HG02763 (cell line): Measurements from ENCODE around the gene ANGEL1.
A peak's percentile ranks its signal among the peaks of the same experiment; 100 is the strongest.

Experiments used
- ATAC-seq: cut with Tn5 transposase; IDR thresholded peaks from one replicate; pipeline ENCODE4 v1.9.1; 2021; ENCODE audit warnings: mild to moderate bottlenecking, moderate library complexity; ENCODE audit not compliant: unreplicated experiment

Gene ANGEL1

GRCh38 chr14:76767681-76768656, 44.7 kb downstream of the ANGEL1 start:
- peak; percentile 64 for ATAC-seq

DNA sequence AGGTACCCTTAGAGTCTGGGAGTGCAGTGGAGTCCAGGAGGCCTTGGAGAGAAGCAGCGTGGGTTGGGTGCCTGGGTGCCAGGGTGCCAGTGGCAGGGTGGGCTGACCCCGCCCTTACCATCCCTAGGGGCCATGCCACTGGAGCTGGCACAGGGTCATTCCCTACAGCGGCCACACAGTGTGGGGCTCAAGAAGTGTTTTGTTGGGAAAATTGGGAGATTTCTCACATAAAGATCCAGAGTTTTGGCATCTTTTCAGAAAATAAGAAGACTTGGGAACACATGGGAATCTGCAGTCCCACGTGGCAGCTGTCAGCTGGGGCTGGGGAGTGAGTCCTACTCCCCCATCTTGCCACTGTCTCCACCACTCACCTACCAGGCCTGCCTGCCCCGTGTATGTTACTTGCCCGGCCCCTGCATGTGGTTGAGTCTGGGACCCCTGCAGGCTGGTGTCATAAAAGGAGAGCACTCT, 47.2 kb downstream of the ANGEL1 start:
- no peak for ATAC-seq

- no peak for ATAC-seq
Observed at GRCh38 chr14:76763096-76764041, 49.3 kb downstream of the ANGEL1 start.

GRCh38 chr14:76762411-76763095, 50.1 kb downstream of the ANGEL1 start:
- ATAC-seq, result no peak

- no peak for ATAC-seq
Observed at GRCh38 chr14:76761960-76762410, 50.7 kb downstream of the ANGEL1 start.

DNA sequence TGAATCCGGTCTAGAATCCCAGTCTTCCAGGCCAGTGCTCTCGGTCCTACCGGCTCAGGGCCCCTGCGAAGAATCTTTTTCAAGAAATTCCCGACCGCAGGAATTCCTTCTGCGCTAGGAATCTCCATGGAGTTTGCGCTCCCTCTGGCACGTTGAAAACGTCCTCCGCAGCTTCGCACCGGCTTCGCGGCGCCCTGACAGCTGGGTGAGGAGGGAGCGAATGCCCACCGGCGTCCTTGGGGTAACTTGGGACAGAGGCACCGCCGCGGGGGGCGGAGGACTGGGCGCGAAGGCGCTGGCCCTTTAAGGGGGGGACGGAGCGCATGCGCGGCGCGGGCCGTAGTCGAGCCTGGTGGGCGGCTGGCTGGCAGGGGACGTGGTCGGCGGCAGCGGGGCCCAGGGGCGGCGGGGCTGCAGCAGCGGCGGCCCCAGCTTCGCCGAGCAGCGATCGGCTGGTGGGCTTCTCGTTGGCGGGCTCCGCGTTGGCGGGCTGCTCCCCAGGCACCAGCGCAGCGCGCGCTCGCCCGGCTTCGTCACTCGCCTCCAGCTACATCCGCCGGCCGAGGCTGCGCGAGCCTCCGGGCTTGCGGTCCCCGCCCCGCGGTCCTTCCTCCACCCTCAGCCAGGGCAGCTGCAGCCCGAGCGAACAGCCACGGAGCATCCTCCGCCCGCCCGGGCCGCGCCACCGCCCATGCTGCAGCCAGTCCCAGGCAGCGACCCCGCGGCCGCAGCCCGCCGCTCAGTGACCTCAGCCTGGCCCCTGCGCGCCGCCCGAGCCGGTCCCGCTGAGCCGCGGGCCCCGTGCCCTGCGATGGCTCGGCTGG, 51.3 kb downstream of the ANGEL1 start, which contains the start of gene VASH1:
Gene VASH1 (plus strand): TSS at position 333 of the 824 bp plus-strand sequence. CDS start 1,354 bp downstream, outside the sequence.
- ATAC-seq, result peak; percentile 61

DNA sequence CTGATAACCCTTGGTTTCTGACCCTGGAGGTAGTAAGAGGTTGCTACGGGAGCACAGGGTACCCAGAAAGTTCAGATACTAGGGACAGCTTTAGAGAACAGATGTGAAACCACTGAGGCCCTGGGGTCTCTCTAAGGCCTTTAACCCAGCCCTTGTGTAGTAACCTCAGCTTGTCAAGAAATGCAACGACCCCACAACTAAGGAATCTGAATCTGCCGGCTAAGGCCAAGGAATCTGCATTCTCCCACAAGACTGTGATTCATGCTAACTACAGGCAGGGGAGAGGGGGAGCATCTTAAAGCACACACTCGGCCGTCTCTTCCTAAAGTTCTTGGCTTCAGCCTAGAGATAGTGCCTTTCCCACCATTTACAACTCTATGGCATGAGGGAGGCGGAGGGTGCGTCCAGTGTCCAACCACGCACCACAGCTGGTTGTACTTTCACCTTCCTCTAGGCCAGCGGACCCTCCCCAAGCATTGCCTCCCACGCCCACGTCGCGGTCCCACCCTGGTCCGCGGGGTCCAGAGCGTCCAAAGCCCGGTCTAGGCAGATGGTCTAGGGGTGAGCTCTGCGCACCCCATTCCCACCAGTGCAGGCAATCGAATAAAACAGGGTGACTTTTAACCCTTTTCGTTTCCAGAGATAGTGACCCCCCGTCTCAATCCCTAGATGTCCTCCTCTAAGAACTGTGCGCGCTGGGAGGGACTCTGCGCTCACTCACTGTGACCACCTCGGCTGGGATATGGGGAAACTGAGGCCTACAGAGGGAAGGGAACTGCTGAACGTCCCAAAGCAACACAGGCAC, 52.1 kb downstream of the ANGEL1 start:
- no peak for ATAC-seq

DNA sequence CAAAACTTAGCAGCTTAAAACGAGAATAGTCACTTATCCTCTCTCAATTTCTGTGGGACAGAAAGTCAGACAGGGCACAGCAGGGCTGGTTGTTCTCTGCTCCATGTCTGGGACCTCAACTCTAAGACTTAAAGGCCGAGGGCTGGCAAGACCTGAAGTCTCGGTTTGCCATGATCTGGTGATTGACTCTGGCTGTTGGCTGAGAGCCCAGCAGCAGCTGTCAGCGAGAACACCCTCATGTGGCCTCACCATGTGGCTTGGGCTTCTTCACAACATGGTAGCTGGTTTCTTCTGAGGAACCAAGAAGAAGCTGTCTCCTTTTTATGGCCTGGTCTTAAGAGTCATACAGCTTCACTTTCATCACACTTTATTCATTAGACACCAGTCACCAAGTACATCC, 53.1 kb downstream of the ANGEL1 start:
- ATAC-seq, result no peak

GRCh38 chr14:76756371-76756750, 56.3 kb downstream of the ANGEL1 start:
- ATAC-seq, result no peak

DNA sequence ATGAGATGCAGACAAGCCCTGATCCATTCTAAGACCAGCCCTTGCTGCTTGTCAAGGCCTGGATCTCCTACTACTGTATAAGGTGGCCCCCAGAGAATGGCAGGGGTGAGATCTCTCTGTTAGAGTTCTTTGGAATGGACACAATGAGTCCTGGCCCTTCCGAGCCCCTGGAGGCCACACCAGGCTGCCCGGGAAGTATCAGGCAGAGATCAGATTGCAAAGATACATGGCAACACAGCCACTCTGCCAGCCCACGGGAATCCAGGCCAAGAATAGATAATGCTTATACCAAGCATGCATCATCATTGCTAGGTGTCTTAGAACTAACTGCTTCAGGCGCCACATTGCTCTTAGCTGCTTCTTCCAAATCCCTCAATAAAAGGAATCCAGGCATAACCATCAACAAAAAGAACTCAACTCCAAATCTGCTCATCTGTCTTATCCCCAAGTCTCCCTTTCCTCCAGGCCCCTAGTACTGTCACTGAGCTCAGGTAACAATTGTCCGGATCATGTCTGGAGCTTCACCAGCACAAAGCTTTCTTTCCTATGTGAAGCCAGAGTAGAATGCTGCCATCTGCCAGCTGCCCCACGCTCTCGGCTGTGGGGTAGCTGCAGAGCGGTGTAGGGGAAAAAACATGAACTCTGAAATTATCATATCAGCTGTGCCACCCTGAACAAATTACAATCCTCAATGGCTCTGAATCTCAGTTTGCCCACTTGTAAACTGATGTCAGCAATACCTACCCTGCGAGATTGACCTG, 56.9 kb downstream of the ANGEL1 start:
- ATAC-seq, result no peak

- no peak for ATAC-seq
Observed at GRCh38 chr14:76754586-76754985, 58.1 kb downstream of the ANGEL1 start.

DNA sequence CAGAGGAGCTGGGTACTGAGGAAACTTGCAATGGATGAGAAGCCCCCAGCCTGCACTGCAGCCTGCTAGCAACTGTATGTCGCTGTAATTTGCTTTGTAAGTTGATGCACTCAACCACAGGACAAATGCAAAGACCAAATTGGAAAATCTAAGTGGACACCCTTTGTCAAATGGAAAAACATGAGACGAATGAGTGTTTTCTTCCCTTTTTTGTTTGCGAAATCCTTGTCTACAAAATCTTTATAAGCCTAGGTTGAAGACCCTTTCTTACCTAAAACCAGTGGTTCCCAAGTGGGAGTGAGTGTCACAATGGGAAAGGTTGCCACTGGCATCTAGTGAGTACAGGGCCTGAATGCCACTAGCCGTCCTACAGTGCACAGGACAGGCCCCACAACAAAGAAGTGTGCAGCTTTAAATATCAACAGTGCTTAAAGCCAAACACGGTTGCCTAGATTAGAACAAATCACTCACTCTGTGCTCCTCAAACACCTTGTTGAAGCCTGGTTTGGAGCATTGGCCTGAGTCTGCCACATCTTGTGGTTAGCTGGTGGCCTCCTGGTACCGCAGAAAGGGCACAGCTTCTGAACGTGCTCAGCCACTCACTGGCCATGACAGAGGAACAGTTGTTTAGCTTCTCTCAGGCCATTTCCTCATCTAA, 59.0 kb downstream of the ANGEL1 start:
- no peak for ATAC-seq

DNA sequence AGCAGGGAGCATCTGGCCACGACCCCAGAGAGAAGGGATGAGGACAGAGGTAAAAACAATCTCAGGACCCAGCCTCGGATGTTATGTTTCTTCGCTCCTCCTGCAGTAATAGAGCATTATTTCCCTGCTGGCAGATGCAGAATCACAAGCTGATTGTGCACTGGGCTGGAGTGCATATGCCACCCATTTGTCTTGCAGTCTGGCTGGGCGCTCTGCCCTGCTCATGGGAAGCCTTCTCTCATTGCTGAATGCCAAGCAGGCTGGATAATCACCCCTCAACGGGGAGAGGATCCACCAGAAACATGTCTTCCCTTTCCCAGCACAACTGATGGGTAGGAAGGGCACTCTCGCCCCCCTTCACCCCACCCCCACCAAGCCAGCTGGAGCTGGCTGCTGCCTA, 59.9 kb downstream of the ANGEL1 start:
- no peak for ATAC-seq

- no peak for ATAC-seq
Observed at GRCh38 chr14:76742966-76743365, 69.7 kb downstream of the ANGEL1 start.

GRCh38 chr14:76742185-76742584, 70.5 kb downstream of the ANGEL1 start:
- no peak for ATAC-seq

DNA sequence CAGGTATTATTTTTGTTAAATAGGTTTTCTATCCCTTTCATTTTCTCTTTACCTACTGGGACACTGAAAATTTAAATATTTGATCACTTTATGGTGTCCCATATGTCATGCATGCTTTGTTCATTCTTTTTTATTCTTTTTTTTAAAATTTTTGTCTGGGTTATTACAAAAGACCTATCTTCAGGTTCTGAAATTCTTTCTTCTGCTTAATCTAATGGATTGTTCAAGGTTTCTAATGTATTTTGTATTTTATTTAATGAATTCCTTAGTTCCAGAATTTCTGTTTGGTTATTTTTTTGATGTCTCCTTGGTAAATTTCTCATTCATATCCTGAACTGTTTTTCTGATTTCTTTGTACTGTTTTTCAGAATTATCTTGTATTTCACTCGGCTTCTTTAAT, 71.6 kb downstream of the ANGEL1 start:
- no peak for ATAC-seq
